GM19239 (cell line): ENCODE results near the gene ARFGAP3.
"Not testable (repeated sequence)": the region's sequence is repeated elsewhere in the genome, so short reads cannot be mapped to it uniquely, and the experiment has no call there.

Source experiments
- DNase-seq: peaks from one replicate; pipeline ENCODE4 v3.0.0; 2011; ENCODE audit warnings: low spot score; ENCODE audit not compliant: insufficient read length
- FAIRE-seq: peaks from 2 replicates; lab custom pipeline; 2011; peaks lifted over from hg19 to GRCh38; lab: Jason Lieb, UNC

ARFGAP3 gene

DNA sequence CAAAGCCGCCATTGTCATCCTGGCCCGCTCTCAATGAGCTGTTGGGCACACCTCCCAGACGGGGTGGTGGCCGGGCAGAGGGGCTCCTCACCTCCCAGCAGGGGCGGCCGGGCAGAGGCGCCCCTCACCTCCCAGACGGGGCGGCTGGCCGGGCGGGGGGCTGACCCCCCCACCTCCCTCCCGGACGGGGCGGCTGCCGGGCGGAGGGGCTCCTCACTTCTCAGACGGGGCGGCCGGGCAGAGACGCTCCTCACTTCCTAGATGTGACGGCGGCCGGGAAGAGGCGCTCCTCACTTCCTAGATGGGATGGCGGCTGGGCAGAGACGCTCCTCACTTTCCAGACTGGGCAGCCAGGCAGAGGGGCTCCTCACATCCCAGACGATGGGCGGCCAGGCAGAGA, 106.7 kb downstream of the ARFGAP3 start:
- not testable (repeated sequence) for FAIRE-seq

GRCh38 chr22:42747701-42748513, 109.2 kb downstream of the ARFGAP3 start:
- FAIRE-seq: no peak
- DNase-seq: no peak

More for the DNA sequence above, 106.7 kb downstream of the ARFGAP3 start:
- DNase-seq: not testable (repeated sequence)
